NCI-H526 treated with DMSO at 0.1 percent for 48 hours (cell line): ENCODE data around the gene TBXA2R.

Experiments used
- DNase-seq: peaks from one replicate; lab custom pipeline; 2025; lab: John Stamatoyannopoulos, UW

The TBXA2R gene

DNA sequence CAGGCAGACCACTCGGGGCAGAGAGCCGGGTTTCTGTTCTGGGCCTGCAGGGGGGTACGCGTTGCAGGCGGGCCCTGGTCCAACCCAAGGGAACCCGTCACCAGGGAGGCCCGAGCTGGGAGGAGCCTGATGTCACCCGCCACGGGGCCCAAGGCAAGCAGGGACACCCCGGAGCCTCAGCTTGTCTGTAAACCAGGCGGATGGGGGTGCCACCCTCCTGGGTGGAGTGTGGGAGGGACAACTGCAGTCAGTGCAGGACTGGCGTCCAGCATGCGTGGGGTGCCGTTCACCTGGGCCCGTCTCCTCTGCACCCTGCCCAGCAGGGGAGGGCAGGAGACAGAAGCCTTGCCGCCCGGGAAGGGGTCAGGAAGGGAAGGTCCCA is 12.9 kb upstream of the TBXA2R start:
- DNase-seq = no peak

DNA sequence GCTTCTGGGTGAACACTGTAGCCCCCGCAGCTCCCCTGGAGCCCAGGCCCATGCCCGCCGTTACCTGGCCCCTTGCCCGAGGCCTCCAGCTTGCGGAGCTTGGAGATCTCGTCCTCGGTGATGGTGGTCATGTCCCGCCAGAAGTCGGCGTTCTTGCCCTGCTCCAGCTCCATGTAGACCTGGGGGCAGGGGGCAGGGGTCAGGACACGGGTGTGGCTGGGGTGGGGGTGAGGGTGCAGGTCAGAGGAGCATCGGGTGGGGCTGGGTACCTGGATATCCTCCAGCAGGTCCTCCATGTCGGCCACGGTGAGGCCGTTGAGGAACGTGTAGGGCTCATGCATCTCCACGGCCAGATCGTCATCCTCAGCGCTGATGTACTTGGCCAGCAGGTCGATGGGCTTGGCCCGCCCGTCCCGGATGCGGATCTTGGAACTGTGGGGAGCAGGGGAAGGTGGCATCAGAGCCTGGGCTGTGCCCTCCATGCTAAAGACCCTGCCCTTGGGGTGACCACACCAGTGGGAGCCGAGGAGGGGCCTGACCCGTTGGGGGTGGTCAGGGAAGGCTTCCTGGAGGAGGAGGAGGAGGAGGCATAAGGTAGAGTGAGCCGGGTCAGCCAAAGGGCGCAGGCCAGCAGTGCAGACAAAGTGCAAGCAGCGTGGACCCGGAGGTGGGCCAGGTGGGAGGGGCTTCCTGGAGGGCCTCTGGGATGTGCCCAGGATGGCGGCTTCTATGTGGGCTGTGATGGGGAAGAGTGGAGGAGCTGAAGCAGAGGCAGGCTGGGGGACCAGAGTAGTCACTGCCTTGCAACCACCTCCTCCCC is 12.3 kb upstream of the TBXA2R start:
- no peak for DNase-seq

DNA sequence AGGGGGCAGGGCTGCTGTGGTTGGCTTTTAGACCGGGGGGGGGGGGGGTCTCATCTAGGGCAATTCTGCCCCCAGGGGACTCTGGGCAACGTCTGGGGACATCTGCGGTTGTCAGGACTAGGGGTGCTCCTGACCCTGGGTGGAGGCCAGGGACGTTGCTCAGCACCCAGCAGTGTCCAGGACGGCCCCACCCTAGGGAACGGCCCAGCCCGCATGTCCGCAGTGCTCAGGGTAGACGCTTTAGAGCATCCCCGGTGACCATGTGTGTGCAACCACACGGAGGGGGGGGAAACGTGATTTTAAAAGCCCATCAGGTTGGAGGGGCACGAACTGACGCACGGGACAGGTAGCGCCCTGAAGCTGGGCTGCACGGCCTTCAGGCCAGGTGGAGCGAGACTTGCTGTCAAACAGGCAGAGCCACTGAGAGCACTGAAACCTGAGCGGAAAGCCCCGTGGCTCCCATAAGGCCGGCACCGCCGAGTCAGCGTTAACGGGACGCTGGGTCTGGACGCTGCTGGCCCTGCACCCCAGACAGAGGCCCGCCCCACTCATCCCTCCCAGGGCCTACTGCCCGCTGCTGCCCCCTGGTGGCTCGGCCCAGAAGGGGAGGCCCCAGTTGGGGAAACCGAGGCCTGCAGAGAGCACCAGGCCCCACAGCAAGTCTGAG is 11.6 kb upstream of the TBXA2R start:
- no peak for DNase-seq

DNA sequence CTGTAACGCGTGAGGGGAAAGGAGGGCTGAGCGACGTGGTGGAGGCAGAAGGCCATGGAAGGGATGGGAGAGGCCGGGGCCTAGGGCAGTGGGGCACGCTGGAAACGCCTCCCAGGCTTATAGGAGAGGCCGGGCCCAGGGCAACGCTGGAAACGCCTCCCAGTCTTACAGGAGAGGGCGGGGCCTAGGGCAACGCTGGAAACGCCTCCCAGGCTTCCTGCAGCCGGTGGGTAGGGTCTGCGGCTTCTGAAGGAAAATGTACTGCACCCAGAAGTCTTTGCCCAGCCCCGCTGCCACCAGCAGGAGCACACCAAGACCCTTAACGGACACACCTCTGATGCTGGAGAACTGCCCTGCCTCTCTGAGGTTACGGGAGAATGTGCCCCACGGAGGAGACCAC is 10.8 kb upstream of the TBXA2R start:
- no peak for DNase-seq

DNA sequence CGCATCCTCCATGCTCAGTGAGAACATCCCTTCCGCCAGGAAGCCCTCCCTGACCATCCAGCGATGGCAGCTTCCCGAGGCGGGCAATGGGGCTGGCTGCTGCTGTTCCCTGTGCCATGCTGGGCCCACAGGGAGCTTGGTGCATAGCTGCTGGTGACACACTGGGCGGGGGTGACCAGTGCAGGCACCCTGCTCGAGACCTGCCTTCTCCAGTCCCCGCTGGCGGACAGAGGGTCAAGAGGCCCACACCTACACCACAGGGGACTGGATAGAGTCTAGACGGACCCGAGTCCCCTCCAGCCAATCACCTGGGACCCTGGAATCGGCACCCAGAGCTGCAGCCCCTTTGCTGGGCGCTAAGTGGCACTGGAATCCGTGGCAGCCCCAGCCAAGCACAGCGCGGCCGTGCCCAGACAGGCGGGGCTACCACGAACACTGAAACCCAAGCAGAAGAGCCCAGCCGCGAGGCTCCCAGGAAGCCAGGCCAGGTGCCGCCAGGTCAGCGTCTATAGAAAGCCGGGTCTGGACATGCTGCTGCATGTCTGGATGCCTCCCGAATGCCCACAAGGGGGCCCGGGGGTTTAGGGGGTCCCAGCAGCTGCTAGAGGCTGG is 9.0 kb upstream of the TBXA2R start:
- no peak for DNase-seq

DNA sequence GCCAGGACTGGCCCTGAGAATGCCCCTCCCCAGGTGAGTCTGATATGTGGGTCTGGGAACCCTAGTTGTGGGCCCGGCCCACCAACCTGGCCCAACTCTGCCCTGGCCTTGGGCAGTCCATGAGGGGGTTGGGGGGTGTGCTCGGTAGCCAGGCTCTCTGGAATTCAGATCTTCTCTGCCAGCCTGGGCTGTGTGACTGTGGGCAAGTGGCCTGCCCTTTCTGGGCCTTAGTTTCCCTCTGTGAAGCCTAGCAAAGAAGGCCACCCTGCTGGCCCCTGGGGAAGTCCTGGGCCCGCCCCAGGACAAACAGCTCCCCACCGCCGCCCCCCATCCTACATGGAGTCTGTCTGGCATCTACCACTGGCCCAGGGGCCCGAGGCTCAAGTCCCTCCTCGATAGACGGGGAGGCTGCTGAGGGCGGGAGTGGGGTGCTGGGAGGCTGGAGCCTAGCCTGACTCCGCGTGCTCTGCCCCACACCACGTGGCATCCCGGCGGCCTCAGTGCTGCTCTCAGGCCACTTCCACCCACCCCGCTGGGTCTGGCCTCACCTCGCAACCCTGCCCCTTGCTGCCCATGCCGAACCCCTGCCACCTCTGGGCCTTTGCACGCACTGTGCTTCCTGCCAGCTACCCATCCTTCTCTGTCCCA is 8.3 kb upstream of the TBXA2R start:
- DNase-seq = no peak

DNA sequence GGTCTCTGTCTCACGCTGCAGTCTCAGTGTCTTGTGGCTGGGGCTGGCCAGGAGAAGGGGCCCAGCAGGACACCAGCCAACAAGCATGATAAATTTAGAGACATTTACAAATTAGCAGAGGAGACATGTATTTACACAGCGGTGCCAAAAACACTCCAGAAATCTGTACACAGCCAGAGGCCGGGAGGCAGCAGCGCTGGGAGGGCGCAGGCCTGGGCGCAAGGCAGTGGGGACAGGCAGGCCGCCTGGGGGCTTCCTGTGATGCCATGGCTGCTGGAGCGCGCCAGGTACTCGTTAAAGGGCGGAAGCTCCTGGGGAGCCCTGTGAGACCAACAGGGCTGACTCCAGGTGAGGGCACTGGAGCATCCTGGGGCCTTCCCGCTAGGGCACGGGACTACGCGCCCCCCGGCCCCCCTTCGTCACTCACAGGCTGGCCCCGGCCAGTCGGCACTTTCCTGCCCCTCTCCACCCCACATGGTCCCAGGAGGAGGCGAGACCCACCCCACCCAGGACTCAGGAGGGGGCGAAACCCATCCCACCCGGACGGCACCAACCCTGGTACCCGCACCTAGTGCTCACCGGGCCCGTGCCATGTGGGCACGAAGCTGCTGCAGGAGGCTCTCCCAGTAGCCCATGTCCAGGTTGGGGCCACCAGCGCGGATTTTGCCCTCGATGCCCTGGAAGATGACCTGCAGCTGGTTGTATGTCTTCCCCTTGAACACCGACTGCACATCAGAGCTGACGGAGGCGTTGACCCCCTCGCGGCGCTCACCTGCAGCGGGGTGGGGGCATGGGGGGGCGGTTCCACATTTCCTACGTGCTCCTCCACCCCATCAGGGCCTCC is 7.4 kb upstream of the TBXA2R start:
- no peak for DNase-seq

DNA sequence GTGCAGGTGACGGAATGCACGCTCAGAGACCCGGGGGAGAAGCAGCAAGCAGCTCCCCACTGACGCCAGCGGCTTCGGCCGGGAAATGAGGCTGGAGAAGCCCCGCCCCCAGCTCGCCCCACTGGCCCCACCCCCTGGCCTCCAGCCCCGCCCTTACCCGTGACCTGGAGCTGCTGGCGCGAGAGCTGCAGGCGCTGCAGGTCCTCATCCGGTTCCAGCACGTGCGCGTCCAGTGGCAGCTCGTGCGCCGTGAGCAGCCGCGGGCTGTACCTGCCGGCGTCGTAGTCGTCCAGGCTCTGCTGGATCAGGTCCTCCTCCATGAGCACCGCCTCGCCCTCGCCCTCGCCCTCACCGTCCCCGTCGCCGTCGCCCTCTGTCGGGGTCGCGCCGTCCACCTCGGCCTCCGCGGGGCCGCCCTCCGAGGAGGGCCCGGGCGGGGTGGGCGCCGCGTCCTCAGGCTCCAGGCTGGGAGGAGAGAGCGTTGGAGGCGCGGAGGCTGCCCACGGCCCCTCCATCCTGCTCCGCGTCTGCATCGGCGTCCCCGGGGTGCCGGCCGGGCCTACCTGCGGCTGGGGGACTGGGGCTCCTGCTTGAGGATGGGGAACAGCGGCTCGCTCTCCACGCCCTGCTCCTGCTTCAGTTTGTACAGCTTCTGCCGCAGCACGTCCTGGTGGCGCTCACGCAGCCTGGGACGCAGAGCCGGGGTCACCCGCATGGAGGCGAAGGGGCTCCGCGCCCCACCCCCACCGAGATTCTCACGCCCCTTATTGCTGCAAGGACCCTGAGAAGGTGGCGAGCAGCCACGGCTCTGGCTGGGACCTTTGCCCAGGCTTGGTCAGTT is 6.4 kb upstream of the TBXA2R start:
- DNase-seq = no peak

DNA sequence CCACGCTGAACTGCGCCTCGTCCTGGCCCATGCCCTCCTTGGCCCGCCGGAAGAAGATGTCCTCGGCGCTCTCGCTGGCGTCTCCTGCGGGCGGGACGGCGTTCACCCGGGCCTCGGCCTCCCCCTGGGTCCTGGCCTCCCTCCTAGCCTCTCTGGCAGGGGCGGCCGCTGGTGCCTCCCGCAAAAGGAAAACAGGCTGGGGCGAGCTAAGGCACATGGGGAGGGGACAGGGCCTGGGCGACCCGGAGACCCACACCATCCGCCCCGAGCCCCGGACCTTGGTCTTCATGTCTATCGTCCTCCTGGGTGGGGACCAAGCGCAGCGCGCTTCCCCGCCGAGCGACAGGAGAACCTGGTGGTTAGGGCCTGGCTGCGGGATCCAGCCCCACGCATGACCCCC is 5.7 kb upstream of the TBXA2R start:
- DNase-seq = no peak

DNA sequence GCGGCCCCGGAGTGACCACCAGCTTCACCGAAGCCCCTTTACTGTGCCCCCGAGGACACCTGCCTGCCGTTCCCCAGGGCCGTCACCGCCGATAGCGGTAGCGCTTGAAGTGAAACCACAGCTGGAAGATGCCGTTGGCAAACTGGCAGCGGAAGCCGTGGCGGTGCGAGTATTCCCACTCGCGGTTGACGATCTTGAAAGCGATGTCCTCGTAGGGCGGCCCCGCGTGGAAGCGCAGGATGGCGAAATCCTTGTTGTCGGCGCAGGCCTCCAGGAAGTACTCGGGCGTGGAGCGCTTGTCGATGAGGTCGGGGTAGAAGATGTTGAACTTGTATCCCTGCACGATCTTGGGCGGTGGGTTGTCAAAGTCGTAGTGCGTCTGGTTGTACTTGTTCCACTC is 5.2 kb upstream of the TBXA2R start:
- no peak for DNase-seq

DNA sequence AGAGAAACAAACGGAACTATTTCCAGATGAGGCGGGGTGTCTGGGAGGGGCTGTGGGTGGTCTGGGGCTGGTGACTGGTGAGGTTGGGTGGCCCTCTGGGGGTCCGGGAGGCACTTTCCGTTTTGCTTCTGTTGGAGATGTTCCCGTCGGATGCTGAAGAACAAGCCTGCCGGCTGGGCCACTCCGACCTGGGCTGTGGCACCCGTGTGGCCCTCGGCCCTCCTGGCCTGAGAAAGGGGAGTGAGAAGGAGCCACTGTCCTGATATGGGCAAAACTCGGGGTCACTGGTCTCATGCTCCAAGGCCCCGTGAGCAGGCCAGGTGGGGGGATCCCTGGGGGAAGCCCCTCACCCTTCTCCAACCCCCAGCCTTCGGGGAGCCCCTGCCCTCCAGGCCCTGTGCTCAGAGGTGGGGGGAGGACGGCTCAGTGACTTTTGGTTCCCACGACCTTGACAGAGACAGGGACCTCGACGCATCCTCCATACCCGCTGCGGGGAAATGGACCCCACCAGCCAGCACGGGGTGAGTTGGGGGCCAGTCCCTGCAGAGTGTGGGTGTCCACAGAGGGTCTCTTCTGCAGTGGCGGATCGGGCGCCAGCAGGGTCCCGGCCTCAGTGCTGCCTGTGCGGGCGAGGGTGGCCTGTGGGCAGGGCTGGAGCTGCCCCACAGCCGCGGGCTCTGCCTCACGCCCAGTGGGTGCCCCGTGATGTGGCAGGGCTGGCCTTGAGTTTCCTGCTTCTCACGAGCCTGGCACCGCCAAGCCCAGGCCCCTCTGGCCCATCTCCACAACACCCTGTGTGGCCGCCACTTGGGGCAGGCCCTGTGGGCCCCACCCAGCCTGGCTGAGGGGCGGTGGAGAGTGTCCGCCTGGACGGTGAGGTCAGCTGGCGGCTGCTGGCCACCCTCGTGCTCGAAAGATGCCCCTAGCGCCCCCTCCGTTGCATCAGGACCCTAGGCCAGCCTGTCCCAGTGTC is 4.4 kb upstream of the TBXA2R start:
- no peak for DNase-seq

DNA sequence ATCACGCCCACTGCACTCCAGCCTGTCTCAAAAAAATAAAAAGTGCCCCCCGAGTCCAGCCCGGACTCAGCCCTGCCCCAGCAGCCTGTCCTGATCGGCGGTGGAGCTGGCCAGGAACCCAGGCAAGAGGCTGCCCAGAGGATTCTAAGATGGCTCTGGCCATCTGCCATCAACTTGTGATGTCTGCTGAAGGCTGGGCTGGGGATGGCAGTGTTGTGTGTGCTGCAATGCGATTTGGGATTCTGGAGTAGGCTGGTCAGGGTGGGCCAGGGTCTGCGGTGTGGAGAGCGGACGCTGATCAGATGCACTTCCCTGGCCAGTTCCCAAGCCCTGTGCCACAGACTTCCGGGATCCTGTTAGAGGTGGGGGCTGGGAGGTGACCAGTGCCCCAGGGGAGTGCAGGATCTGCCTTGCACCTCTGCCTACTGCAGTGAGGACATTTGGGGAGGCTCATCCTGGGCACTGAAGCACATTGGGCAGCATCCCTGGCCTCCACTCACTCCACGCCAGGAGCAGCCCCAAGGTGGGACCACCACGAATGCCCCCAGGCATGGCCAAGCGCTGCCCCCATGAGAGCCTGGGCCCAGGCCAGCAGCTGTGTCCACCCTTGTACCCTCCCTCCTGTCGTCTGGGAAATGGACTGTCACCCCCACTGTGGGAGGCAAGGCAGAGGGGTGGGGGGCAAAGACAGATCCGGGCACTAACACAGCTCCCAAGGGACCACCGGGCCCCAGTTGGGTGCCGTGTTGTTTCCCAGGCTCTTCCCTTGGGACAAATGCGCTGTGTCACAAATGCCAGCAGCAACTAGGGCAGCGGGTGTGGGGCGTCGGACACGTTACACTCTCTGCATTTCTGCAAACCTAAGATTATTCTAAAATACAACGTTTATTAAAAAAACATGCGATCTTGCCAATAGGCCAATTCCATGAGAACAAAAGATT is 3.4 kb upstream of the TBXA2R start:
- DNase-seq = no peak

DNA sequence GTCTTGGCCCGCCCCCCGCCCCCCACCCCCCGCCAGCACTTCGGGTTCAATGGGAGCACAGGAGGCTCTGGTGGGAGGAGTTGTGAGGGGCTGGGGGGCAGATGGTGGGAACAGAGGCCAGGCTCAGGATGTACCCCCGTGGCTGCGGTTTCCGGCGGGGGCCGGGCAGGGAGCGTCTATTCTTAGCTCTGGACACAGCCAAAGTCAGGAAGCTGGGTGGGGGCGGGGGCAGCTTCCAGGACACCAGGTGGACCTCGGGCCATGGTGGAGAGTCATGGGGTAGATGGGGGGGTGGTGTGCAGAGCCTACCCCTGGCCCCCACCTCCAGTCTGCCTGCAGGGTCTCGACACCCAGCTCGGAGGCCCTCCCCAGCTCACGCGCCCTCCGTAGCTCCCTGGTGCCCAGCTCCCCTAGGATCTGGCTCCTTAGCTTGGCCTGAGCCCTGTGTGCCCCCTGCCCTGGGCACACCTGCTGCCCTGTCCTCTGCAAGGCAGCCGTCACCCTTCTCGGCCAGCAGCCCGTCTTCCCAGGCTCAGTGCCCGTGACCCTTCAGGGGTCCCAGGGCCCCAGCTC is 2.2 kb upstream of the TBXA2R start:
- no peak for DNase-seq

DNA sequence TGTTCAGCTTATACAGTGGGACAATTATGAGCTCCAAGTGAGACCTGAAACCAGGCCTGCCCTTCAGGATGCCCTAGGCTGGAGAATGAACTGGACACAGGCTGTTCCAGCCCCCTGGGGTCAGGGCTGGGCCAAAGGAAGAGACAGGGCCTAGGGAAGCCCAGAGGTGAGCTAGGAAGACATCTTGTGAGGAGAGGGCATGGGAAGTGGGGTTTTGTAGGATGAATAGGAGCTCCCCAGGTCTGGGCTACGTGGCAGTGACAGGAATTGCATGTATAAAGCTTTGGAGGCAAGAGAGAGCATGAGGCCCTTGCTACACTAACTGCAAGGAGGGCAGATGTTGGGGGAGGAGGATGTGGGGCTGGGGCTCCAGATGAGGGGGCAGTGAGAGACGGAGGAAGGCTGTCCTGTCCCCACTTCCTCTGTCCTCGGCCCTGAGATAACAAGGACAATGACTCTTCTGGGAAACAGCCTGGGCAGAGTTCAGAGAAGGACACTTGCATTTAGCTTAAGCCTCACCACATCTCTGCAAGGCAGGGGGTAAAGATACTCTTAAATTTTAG is 1.5 kb upstream of the TBXA2R start:
- no peak for DNase-seq

DNA sequence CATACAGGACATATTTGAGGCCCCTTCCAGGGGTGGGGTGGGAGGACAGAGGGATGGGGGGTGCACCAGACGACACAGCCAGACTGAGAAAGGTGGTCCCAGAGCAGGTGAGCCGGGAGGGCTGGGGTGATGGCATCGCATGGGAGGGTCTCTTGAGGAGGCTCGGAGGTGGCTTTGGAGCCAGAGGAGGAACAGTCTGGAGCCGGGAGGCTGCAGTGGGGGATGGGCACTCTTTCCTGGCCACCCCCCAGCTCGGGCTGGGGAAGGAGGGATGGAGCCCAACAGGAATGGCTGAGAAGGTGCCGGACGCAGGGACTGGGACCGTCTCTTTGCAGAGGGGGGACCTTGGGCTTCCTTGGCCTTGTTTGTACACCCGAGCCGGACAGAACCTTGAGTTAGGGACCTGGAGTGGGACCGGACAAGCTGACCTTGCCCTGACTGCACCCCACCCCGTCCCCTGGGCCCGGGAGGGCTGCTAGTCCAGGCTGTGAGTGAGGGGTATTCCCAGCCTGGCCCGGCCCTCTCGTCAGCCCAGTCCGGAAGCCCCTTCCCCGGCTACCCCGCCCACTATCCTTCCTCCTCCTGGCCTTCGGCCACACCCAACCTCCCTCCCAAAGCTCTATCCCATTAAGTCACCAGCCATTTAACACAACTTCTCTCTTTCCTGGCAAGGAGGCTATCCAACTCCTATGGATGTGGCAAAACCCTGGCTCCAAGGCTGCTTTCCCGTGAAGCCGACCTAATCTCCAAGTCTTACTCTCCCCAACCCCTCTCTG is 816 bp upstream of the TBXA2R start:
- DNase-seq = no peak

DNA sequence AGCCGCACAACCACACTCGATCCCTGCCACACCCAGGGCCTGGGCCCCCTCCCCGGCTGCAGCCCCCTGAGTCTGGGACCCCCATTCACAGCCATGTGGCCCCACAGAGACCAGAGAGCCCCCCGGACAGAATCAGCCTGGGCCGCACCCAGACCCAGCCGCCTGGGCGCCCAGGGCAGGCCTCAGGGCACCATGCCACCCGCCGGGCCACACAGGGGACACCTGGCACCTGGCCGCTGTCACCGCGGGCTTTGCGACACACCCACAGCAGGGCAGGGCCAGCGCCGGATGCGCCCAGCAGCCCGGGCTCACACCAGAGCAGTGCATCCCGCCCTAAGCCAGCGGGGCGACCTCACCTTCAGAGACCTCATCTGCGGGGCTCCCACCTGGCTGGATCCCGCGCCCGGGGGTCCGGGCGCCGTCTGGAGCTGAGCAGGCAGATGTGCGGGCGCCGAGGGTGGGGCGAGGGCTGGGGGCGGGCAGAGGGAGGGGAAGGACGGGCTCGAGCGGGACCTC is 443 bp downstream of the TBXA2R start:
- DNase-seq = no peak

DNA sequence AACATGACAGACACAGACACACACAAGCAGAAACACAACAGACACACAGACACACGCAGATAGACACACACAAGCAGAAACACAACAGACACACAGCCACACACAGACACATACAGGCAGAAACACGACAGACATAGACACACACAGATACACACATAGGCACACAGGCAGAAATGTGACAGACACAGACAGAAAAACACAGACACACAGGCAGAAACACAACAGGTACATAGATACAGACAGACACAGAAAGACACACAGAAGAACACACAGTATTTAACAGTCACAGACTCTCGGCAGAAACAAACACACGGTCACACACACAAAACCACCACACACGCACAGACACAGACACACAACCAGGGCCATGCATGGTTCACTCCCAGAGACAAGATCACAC is 905 bp downstream of the TBXA2R start:
- no peak for DNase-seq
